ENCODE data around the gene ZNF774. TPM values are rescaled to one million over a fixed set of nuclear protein-coding genes. Genes with fewer than 3 reads are reported as not detected.
A peak's percentile ranks its signal among the peaks of the same experiment; 100 is the strongest.

Gene ZNF774
- total and polyA plus RNA-seq, 2 of the 8 experiments (the other 6 are each of a cell fraction or from before 2014, with no cell fraction given): 0.82 to 2.6 TPM

GRCh38 chr15:90401495-90401894, 49.4 kb downstream of the ZNF774 start:
- H3K4me2 ChIP-seq (ENCODE audit: insufficient read depth in 1 of 2, low read depth in 2 of 2, low read length in 2 of 2): no peak overlapping the region; a peak in 1 of 4 replicates
- POLR2A ChIA-PET (ENCODE audit: partially characterized antibody): interaction anchor here (1.3 to 1.6 kb wide), 3 partner anchors 9 to 14 kb away, joined by 3 to 12 read pairs (median 5); partner anchors contain the start of gene IQGAP1
- H3K36me3 ChIP-seq (ENCODE audit: control insufficient read depth in 2 of 4, insufficient read depth in 4 of 4, low read length in 3 of 4): no peaks in the 10 kb centered on the region
- no peak overlapping the region for H2AFZ ChIP-seq (ENCODE audit: low read length)
- no peak for DNase-seq (ENCODE audit: low read depth in 1 of 2, low spot score in 2 of 2)
- H3K23ac ChIP-seq (ENCODE audit: insufficient read length): no peak overlapping the region
- H3K79me2 ChIP-seq (ENCODE audit: control insufficient read depth in 1 of 2, insufficient read depth in 2 of 2, low read length in 2 of 2): peaks cover 17 to 94% of the 10 kb centered on the region in 2 experiments
- 68% methylated on average over 1 of the region's 1 CpG; no CpG with 5 or more reads in 1 of the 2 experiments for WGBS, 2 experiments (ENCODE audit: extremely low coverage in 1 of 2, insufficient coverage in 1 of 2, insufficient read length in 1 of 2, insufficient replicate concordance in 2 of 2, low coverage in 1 of 2, low lambda C conversion rate in 2 of 2, missing lambda C conversion rate in 1 of 2)
- no peaks in the 10 kb centered on the region for H3K27me3 ChIP-seq (replicated peaks in 1 of 4; ENCODE audit: control insufficient read depth in 3 of 4, extremely low read depth in 1 of 4, insufficient read depth in 3 of 4, low read length in 3 of 4)
- no peaks in the 10 kb centered on the region for H3K79me1 ChIP-seq (ENCODE audit: low read depth, low read length)
- H3K4me3 ChIP-seq (ENCODE audit: extremely low read depth in 1 of 4, insufficient read depth in 2 of 4, low read depth in 3 of 4, low read length in 4 of 4): peak overlapping the region in 1 of 4 experiments; percentile 31; a peak in 1 of 8 replicates
- no peak overlapping the region for H3K18ac ChIP-seq (ENCODE audit: extremely low read depth, low read length)
- peaks cover 10 to 19% (median 15%) of the 10 kb centered on the region in 4 experiments for H3K4me1 ChIP-seq (replicated peaks in 1 of 4; ENCODE audit: control insufficient read depth in 3 of 4, insufficient read depth in 4 of 4, low read length in 3 of 4)
- no peak overlapping the region for H4K8ac ChIP-seq (ENCODE audit: extremely low read depth, insufficient read depth, low read length)
- H3K56ac ChIP-seq (replicated peaks; ENCODE audit: insufficient read length, low read depth, low read length): no peak overlapping the region
- H4K91ac ChIP-seq (replicated peaks; ENCODE audit: insufficient read length, low read length): no peak overlapping the region
- H4K20me1 ChIP-seq (replicated peaks in 1 of 2; ENCODE audit: control insufficient read depth in 1 of 2, insufficient read depth in 2 of 2, low read length in 2 of 2): no peaks in the 10 kb centered on the region
- H2AK5ac ChIP-seq (ENCODE audit: low read depth, low read length): peak overlapping the region; percentile 97; the same call in 1 of the 2 replicates
- no peak overlapping the region for H2BK5ac ChIP-seq (ENCODE audit: low read depth, low read length)
- FAIRE-seq: no peak
- no peak overlapping the region for H2BK120ac ChIP-seq (replicated peaks; ENCODE audit: low read depth, low read length)
- no peak overlapping the region for H3K9ac ChIP-seq (replicated peaks in 1 of 4; ENCODE audit: extremely low read depth in 1 of 4, low read depth in 3 of 4, low read length in 3 of 4)
- H3K23me2 ChIP-seq (ENCODE audit: low read depth, low read length): no peaks in the 10 kb centered on the region
- no peak overlapping the region for H3K4ac ChIP-seq (replicated peaks; ENCODE audit: insufficient read length, low read depth, low read length)
- no peak overlapping the region for H2BK15ac ChIP-seq (ENCODE audit: low read length)
- CTCF ChIA-PET (ENCODE audit: partially characterized antibody): interaction anchor here (0.8 to 1.7 kb wide), 3 partner anchors 22 to 81 kb away, joined by 3 to 8 read pairs (median 3); no protein-coding TSS in a partner anchor
- H3K9me3 ChIP-seq (ENCODE audit: insufficient read depth in 2 of 2, low read depth in 1 of 2, low read length in 1 of 2): no peaks in the 10 kb centered on the region
- no peak overlapping the region for H3K14ac ChIP-seq (ENCODE audit: insufficient read length)
- H3K27ac ChIP-seq (ENCODE audit: low read depth, low read length): peak overlapping the region; percentile 19; the same call in 1 of the 2 replicates
- no peak overlapping the region for H4K5ac ChIP-seq (ENCODE audit: insufficient read length, low read depth, low read length)
- no peak overlapping the region for H2BK20ac ChIP-seq (ENCODE audit: low read length)
- H2BK12ac ChIP-seq (ENCODE audit: low read depth, low read length): peak overlapping the region; percentile 75; the same call in 1 of the 2 replicates
- TF ChIP-seq SAP30 (IDR thresholded peaks at IDR 0.05; ENCODE audit: insufficient read depth, insufficient replicate concordance, low read length) (no peak), ATF2 (IDR thresholded peaks at IDR 0.05; ENCODE audit: low read length) (no peak), HDAC2 (IDR thresholded peaks at IDR 0.05; ENCODE audit: borderline replicate concordance in 1 of 2, low read depth in 2 of 2, low read length in 2 of 2) (no peak), CTCF (IDR thresholded peaks at IDR 0.05; ENCODE audit: control extremely low read depth in 1 of 3, insufficient read depth in 1 of 3, low read depth in 1 of 3, low read length in 3 of 3) (no peak), HDAC6 (IDR thresholded peaks at IDR 0.05; ENCODE audit: low read depth, low read length) (no peak), TEAD4 (IDR thresholded peaks at IDR 0.05; ENCODE audit: low read depth, low read length) (no peak), KDM5A (IDR thresholded peaks at IDR 0.05; ENCODE audit: low read length) (no peak), BACH1 (IDR thresholded peaks at IDR 0.05; ENCODE audit: low read length) (no peak), TCF12 (IDR thresholded peaks at IDR 0.05; ENCODE audit: low read depth, low read length) (no peak)

Measured in H1 (cell line).